Measurements from ENCODE around the gene CDCP2.

DNA sequence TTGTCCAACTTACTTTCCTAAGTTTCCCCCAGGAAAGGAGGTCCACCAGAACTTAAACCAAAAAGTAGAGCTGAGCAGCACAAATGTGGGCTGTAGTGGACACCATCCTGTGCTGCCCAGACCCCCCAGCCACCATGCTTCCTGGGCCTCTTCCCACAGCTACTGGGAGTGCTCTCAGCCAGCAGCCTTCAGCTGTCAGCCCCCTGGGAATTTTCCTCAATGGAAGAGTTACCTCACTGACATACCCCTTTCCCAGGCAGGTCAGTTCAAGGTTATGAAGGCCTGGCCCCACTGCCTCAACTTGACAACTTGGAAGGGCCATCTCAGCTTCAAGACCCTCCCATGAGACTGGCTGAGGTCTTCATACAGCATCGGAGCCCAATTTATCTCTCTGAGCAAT is 47.7 kb downstream of the CDCP2 start:
- TF ChIP-seq, protein P1, sequence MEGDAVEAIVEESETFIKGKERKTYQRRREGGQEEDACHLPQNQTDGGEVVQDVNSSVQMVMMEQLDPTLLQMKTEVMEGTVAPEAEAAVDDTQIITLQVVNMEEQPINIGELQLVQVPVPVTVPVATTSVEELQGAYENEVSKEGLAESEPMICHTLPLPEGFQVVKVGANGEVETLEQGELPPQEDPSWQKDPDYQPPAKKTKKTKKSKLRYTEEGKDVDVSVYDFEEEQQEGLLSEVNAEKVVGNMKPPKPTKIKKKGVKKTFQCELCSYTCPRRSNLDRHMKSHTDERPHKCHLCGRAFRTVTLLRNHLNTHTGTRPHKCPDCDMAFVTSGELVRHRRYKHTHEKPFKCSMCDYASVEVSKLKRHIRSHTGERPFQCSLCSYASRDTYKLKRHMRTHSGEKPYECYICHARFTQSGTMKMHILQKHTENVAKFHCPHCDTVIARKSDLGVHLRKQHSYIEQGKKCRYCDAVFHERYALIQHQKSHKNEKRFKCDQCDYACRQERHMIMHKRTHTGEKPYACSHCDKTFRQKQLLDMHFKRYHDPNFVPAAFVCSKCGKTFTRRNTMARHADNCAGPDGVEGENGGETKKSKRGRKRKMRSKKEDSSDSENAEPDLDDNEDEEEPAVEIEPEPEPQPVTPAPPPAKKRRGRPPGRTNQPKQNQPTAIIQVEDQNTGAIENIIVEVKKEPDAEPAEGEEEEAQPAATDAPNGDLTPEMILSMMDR (IDR thresholded peaks at IDR 0.05; ENCODE audit: low read length) = no peak
- TF ChIP-seq EZH2 (IDR thresholded peaks at IDR 0.05; ENCODE audit: borderline replicate concordance, low read length) = no peak
